Stomach (tissue), 4 donors: ENCODE data around the gene PDHA1.

Source experiments
- EP300 ChIP-seq: sonication (generic); formaldehyde crosslinking; IDR thresholded peaks from one replicate; pipeline ENCODE4 v1.6.1; 2017; ENCODE audit warnings: antibody characterized with exemption
- POLR2A ChIP-seq, 4 donors: fragments of 450-650 bp; IDR thresholded peaks; one replicate each; pipeline ENCODE4 v1.6.1; 2016; ENCODE audit warnings: antibody characterized with exemption in 4 of 4, control low read depth in 2 of 4, mild to moderate bottlenecking in 1 of 4, moderate library complexity in 1 of 4
- POLR2AphosphoS5 ChIP-seq, 3 donors: sonication (generic); formaldehyde crosslinking; IDR thresholded peaks; one replicate each; pipeline ENCODE4 v1.6.1; 2016; ENCODE audit warnings: antibody characterized with exemption in 3 of 3
- TF ChIP-seq, protein P1 (sequence below), 7 experiments: fragments of 450-650 bp in 4 of 7; fragments of 200-600 bp in 3 of 7; sonication (generic) in 3 of 7; IDR thresholded peaks; one replicate each; pipeline ENCODE4 v1.5.1; 2016 to 2019; ENCODE audit warnings: antibody characterized with exemption in 7 of 7, control low read depth in 2 of 7, mild to moderate bottlenecking in 1 of 7

DNA sequence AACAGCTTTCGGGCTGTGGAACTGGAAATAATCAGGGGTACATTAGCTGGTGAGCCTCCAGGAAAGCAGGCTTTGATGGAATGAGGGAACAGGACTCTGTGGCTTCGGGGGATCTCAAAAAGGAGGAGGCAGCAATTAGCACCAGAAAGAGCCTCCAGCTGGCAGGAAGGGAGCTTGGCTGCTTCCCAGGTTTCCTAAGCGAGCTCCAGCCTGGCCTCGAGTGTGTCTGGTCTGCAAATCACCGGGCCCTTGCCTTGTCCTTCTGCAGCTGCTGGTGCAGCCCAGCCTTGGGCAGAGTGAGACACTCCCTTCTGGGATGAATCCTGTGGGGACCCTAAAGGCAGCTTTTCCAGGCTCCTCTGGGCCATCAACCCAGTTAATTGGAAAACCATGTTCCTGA lies 10.7 kb upstream of the PDHA1 start:
- TF ChIP-seq, protein P1, sequence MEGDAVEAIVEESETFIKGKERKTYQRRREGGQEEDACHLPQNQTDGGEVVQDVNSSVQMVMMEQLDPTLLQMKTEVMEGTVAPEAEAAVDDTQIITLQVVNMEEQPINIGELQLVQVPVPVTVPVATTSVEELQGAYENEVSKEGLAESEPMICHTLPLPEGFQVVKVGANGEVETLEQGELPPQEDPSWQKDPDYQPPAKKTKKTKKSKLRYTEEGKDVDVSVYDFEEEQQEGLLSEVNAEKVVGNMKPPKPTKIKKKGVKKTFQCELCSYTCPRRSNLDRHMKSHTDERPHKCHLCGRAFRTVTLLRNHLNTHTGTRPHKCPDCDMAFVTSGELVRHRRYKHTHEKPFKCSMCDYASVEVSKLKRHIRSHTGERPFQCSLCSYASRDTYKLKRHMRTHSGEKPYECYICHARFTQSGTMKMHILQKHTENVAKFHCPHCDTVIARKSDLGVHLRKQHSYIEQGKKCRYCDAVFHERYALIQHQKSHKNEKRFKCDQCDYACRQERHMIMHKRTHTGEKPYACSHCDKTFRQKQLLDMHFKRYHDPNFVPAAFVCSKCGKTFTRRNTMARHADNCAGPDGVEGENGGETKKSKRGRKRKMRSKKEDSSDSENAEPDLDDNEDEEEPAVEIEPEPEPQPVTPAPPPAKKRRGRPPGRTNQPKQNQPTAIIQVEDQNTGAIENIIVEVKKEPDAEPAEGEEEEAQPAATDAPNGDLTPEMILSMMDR (IDR thresholded peaks at IDR 0.05), result no peak
- no peak for TF ChIP-seq POLR2AphosphoS5 (IDR thresholded peaks at IDR 0.05)
- no peak for TF ChIP-seq POLR2A (IDR thresholded peaks at IDR 0.05)
- TF ChIP-seq EP300, result no peak
